ENCODE results near the gene CBFA2T3. TPM values are rescaled to one million over a fixed set of nuclear protein-coding genes. Genes with fewer than 3 reads are reported as not detected.
A peak's percentile ranks its signal among the peaks of the same experiment; 100 is the strongest.

Gene CBFA2T3
- total and polyA plus RNA-seq, 2 of the 8 experiments (the other 6 are each of a cell fraction or from before 2014, with no cell fraction given): 0.51 to 1.3 TPM

- Histone ChIP-seq H4K20me1 (replicated peaks in 1 of 2; ENCODE audit: control insufficient read depth in 1 of 2, insufficient read depth in 2 of 2, low read length in 2 of 2) (peaks cover 0 to 2% of the 10 kb centered on the region in 2 experiments), H2BK120ac (replicated peaks; ENCODE audit: low read depth, low read length) (peak overlapping the region; percentile 43), H3K9ac (replicated peaks in 1 of 4; ENCODE audit: extremely low read depth in 1 of 4, low read depth in 3 of 4, low read length in 3 of 4) (no peak overlapping the region), H2BK5ac (ENCODE audit: low read depth, low read length) (no peak overlapping the region), H2AFZ (ENCODE audit: low read length) (no peak overlapping the region), H3K9me3 (ENCODE audit: insufficient read depth in 2 of 2, low read depth in 1 of 2, low read length in 1 of 2) (no peaks in the 10 kb centered on the region), H3K36me3 (ENCODE audit: control insufficient read depth in 2 of 4, insufficient read depth in 4 of 4, low read length in 3 of 4) (no peaks in the 10 kb centered on the region), H3K56ac (replicated peaks; ENCODE audit: insufficient read length, low read depth, low read length) (no peak overlapping the region), H2BK12ac (ENCODE audit: low read depth, low read length) (peak overlapping the region; percentile 27; the same call in 1 of the 2 replicates), H3K79me1 (ENCODE audit: low read depth, low read length) (no peaks in the 10 kb centered on the region), H4K91ac (replicated peaks; ENCODE audit: insufficient read length, low read length) (peak overlapping the region; percentile 65), H4K5ac (ENCODE audit: insufficient read length, low read depth, low read length) (no peak overlapping the region), H3K14ac (ENCODE audit: insufficient read length) (no peak overlapping the region), H3K23ac (ENCODE audit: insufficient read length) (no peak overlapping the region), H3K27ac (ENCODE audit: low read depth, low read length) (no peak overlapping the region), H2BK15ac (ENCODE audit: low read length) (peak overlapping the region; percentile 31; the same call in 1 of the 2 replicates), H3K4me3 (ENCODE audit: extremely low read depth in 1 of 4, insufficient read depth in 2 of 4, low read depth in 3 of 4, low read length in 4 of 4) (no peak overlapping the region), H3K4me1 (replicated peaks in 1 of 4; ENCODE audit: control insufficient read depth in 3 of 4, insufficient read depth in 4 of 4, low read length in 3 of 4) (peaks cover 0 to 30% (median 16%) of the 10 kb centered on the region in 4 experiments; a peak in 5 of 7 replicates), H3K4ac (replicated peaks; ENCODE audit: insufficient read length, low read depth, low read length) (no peak overlapping the region), H2BK20ac (ENCODE audit: low read length) (no peak overlapping the region), H3K23me2 (ENCODE audit: low read depth, low read length) (no peaks in the 10 kb centered on the region), H3K18ac (ENCODE audit: extremely low read depth, low read length) (no peak overlapping the region), H3K27me3 (replicated peaks in 1 of 4; ENCODE audit: control insufficient read depth in 3 of 4, extremely low read depth in 1 of 4, insufficient read depth in 3 of 4, low read length in 3 of 4) (no peaks in the 10 kb centered on the region), H2AK5ac (ENCODE audit: low read depth, low read length) (no peak overlapping the region), H3K4me2 (ENCODE audit: insufficient read depth in 1 of 2, low read depth in 2 of 2, low read length in 2 of 2) (no peak overlapping the region), H3K79me2 (ENCODE audit: control insufficient read depth in 1 of 2, insufficient read depth in 2 of 2, low read length in 2 of 2) (no peaks in the 10 kb centered on the region), H4K8ac (ENCODE audit: extremely low read depth, insufficient read depth, low read length) (no peak overlapping the region)
- ChIA-PET CTCF (ENCODE audit: partially characterized antibody) (interaction anchor here (1.1 to 1.5 kb wide), 5 partner anchors 9 to 219 kb away, joined by 3 to 4 read pairs (median 3); no protein-coding TSS in a partner anchor), POLR2A (ENCODE audit: partially characterized antibody) (interaction anchor here (1.3 kb wide), 1 partner anchor 84 kb away, joined by 3 read pairs; no protein-coding TSS in a partner anchor)
- WGBS, 2 experiments (ENCODE audit: extremely low coverage in 1 of 2, insufficient coverage in 1 of 2, insufficient read length in 1 of 2, insufficient replicate concordance in 2 of 2, low coverage in 1 of 2, low lambda C conversion rate in 2 of 2, missing lambda C conversion rate in 1 of 2): 89% methylated on average over 19 of the region's 21 CpGs; no CpG with 5 or more reads in 1 of the 2 experiments
- no peak for TF ChIP-seq FOSL1 (IDR thresholded peaks at IDR 0.05; ENCODE audit: insufficient read depth, low read depth, low read length)
- TF ChIP-seq MAFK (IDR thresholded peaks at IDR 0.05; ENCODE audit: low read depth, low read length): no peak
- TF ChIP-seq EGR1 (IDR thresholded peaks at IDR 0.05; ENCODE audit: borderline replicate concordance, low read depth, low read length): no peak
- no peak for TF ChIP-seq BACH1 (IDR thresholded peaks at IDR 0.05; ENCODE audit: low read length)
- TF ChIP-seq POLR2AphosphoS5 (IDR thresholded peaks at IDR 0.05; ENCODE audit: low read depth, low read length): no peak
- no peak for TF ChIP-seq KDM4A (IDR thresholded peaks at IDR 0.05; ENCODE audit: low read depth, low read length, severe bottlenecking)
- TF ChIP-seq SIX5 (IDR thresholded peaks at IDR 0.05; ENCODE audit: low read depth, low read length): no peak
- no peak for TF ChIP-seq CHD1 (IDR thresholded peaks at IDR 0.05; ENCODE audit: low read depth, low read length)
- no peak for TF ChIP-seq PHF8 (conservative IDR thresholded peaks at IDR 0.05; ENCODE audit: low read depth, low read length)
- TF ChIP-seq SIN3A (conservative IDR thresholded peaks at IDR 0.05 in 1 of 2, IDR thresholded peaks at IDR 0.05 in 1 of 2; ENCODE audit: low read depth in 1 of 2, low read length in 2 of 2): no peak
- TF ChIP-seq SP2 (IDR thresholded peaks at IDR 0.05; ENCODE audit: low read length): no peak
- FAIRE-seq (no peak), DNase-seq (ENCODE audit: low read depth in 1 of 2, low spot score in 2 of 2) (no peak)
These were observed 50.0 kb downstream of the CBFA2T3 start for GRCh38 chr16:88927010-88927409.
